Measurements from ENCODE around the gene KCNAB1. TPM values are rescaled to one million over a fixed set of nuclear protein-coding genes. Genes with fewer than 3 reads are reported as not detected.

KCNAB1 gene
- total and polyA plus RNA-seq, 4 experiments from 2014 or later, result 0.40 to 0.58 TPM; not detected in 2

DNA sequence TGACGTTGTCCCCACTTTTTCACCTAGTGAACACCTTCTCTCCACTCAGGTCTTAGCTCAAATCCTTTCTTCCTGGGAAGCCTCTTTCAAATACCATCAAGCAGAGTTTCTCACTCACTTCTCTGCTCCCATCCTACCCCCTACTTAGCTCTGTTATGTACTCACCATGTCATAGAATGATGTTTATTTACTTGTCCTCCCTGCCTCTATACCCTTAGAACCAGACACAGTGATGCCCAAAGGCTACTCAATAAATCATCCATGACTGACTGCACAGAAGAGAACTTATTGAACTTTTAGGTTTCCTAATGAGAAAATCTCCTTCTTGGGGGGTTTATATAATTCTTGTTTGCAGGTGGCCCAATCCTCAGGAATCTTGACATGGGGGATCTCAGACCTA is 280.4 kb downstream of the KCNAB1 start:
- intact Hi-C loops (cut with micrococcal nuclease), result no loop called here
- H3K4me1 Mint-ChIP-seq, result no peaks in the 10 kb centered on the region
- H3K4me1 ChIP-seq (ENCODE audit: insufficient read depth, low read length), result no peaks in the 10 kb centered on the region
- H3K36me3 Mint-ChIP-seq, result no peaks in the 10 kb centered on the region
- H3K4me3 ChIP-seq (ENCODE audit: low read length in 2 of 2), result no peak overlapping the region
- H3K27ac ChIP-seq (ENCODE audit: low read depth, low read length), result no peak overlapping the region
- peaks cover 5 to 8% of the 10 kb centered on the region in 2 donors for H3K27me3 Mint-ChIP-seq
- H3K36me3 ChIP-seq (ENCODE audit: insufficient read depth, low read length), result no peaks in the 10 kb centered on the region
- H3K9me3 Mint-ChIP-seq, result no peaks in the 10 kb centered on the region
- no peak overlapping the region for H3K4me3 Mint-ChIP-seq
- H3K27me3 ChIP-seq (ENCODE audit: insufficient read depth, low read length), result no peaks in the 10 kb centered on the region
- H3K9me3 ChIP-seq (ENCODE audit: control insufficient read depth in 1 of 2, low read length in 2 of 2), result no peaks in the 10 kb centered on the region
- no peak for DNase-seq
- ChIA-PET CTCF (ENCODE audit: partially characterized antibody) (no interaction called here), POLR2A (ENCODE audit: partially characterized antibody) (no interaction called here)
- no peak overlapping the region for H3K27ac Mint-ChIP-seq

DNA sequence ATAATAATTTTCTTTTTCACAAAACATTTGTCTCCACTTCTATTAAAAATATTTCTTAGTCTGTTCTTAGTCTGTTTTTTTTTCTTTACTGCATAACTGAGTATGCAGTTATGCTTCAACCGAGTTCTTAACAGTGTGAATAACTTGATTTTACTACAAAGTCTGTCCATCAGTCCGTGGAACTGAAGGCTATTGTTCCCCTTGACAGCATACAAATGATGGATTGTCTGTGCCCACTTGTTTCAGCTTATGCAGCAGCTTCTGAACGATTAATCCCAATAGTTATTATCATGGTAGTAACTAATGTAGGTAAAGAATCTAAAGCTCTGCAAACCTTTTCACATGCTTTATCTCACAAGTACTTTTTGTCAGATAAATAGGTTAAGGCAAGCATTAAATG is 283.8 kb downstream of the KCNAB1 start:
- no peak for DNase-seq
- Histone ChIP-seq H3K4me1 (ENCODE audit: insufficient read depth, low read length) (no peaks in the 10 kb centered on the region), H3K9me3 (ENCODE audit: control insufficient read depth in 1 of 2, low read length in 2 of 2) (no peaks in the 10 kb centered on the region), H3K27me3 (ENCODE audit: insufficient read depth, low read length) (no peaks in the 10 kb centered on the region), H3K4me3 (ENCODE audit: low read length in 2 of 2) (no peak overlapping the region), H3K27ac (ENCODE audit: low read depth, low read length) (no peak overlapping the region), H3K36me3 (ENCODE audit: insufficient read depth, low read length) (no peaks in the 10 kb centered on the region)
- Mint-ChIP-seq H3K36me3 (no peaks in the 10 kb centered on the region), H3K4me1 (no peaks in the 10 kb centered on the region), H3K9me3 (no peaks in the 10 kb centered on the region), H3K4me3 (no peak overlapping the region), H3K27ac (no peak overlapping the region), H3K27me3 (peaks cover 0 to 9% of the 10 kb centered on the region in 2 donors)
- CTCF ChIA-PET (ENCODE audit: partially characterized antibody), result no interaction called here
- intact Hi-C loops (cut with micrococcal nuclease), result no loop called here
- POLR2A ChIA-PET (ENCODE audit: partially characterized antibody), result no interaction called here

- Histone ChIP-seq H3K9me3 (ENCODE audit: control insufficient read depth in 1 of 2, low read length in 2 of 2) (no peaks in the 10 kb centered on the region), H3K36me3 (ENCODE audit: insufficient read depth, low read length) (no peaks in the 10 kb centered on the region), H3K27me3 (ENCODE audit: insufficient read depth, low read length) (no peaks in the 10 kb centered on the region), H3K4me1 (ENCODE audit: insufficient read depth, low read length) (no peaks in the 10 kb centered on the region), H3K27ac (ENCODE audit: low read depth, low read length) (no peak overlapping the region), H3K4me3 (ENCODE audit: low read length in 2 of 2) (no peak overlapping the region)
- Mint-ChIP-seq H3K4me1 (no peaks in the 10 kb centered on the region), H3K4me3 (no peak overlapping the region), H3K36me3 (no peaks in the 10 kb centered on the region), H3K27me3 (peaks cover 0 to 4% of the 10 kb centered on the region in 2 donors), H3K27ac (no peak overlapping the region), H3K9me3 (no peaks in the 10 kb centered on the region)
- intact Hi-C loops (cut with micrococcal nuclease), result no loop called here
- POLR2A ChIA-PET (ENCODE audit: partially characterized antibody), result no interaction called here
- no peak for DNase-seq
- CTCF ChIA-PET (ENCODE audit: partially characterized antibody), result no interaction called here
Measured at GRCh38 chr3:156406393-156406792, 286.0 kb downstream of the KCNAB1 start.

DNA sequence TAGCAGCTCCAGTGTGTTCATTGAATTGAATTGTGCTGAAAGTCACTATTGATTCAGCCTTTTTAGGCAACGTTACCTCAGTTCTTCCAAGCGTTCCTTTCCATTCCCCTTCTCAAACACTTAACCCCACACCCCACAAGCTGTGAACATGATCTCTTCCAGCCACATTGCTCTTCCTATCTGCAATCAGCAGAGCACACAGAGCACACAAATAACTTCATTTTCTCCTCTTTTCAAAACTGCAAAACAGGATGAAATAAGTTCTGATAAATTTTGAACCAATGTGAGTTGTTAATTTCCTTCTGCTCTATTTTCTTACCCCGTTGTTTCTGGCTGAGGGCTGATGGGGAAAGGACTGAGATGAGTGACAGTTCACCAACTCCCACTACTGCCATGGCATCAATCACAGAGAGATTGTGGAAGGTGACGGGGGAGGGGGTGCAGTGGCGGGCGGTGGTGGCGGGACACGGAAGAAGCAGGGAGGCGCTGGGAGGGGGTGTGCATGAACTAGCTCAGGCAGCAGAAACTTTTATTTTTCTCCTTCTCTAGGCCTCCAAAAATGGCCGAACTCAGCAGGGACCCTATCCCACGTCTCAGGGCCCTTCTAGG is 287.3 kb downstream of the KCNAB1 start:
- Histone ChIP-seq H3K27me3 (ENCODE audit: insufficient read depth, low read length) (no peaks in the 10 kb centered on the region), H3K4me3 (ENCODE audit: low read length in 2 of 2) (no peak overlapping the region), H3K27ac (ENCODE audit: low read depth, low read length) (no peak overlapping the region), H3K4me1 (ENCODE audit: insufficient read depth, low read length) (no peaks in the 10 kb centered on the region), H3K9me3 (ENCODE audit: control insufficient read depth in 1 of 2, low read length in 2 of 2) (no peaks in the 10 kb centered on the region), H3K36me3 (ENCODE audit: insufficient read depth, low read length) (no peaks in the 10 kb centered on the region)
- Mint-ChIP-seq H3K27ac (no peak overlapping the region), H3K36me3 (no peaks in the 10 kb centered on the region), H3K4me1 (no peaks in the 10 kb centered on the region), H3K27me3 (peaks cover 3 to 5% of the 10 kb centered on the region in 2 donors), H3K4me3 (no peak overlapping the region), H3K9me3 (no peaks in the 10 kb centered on the region)
- POLR2A ChIA-PET (ENCODE audit: partially characterized antibody), result no interaction called here
- DNase-seq, result no peak
- CTCF ChIA-PET (ENCODE audit: partially characterized antibody), result interaction anchor here (1.3 kb wide), 1 partner anchor 25 kb away, joined by 3 read pairs; no protein-coding TSS in a partner anchor
- intact Hi-C loops (cut with micrococcal nuclease), result no loop called here

GRCh38 chr3:156409694-156410093 is 289.3 kb downstream of the KCNAB1 start:
- H3K9me3 Mint-ChIP-seq, result no peaks in the 10 kb centered on the region
- intact Hi-C loops (cut with micrococcal nuclease), result no loop called here
- H3K27me3 ChIP-seq (ENCODE audit: insufficient read depth, low read length), result no peaks in the 10 kb centered on the region
- no peaks in the 10 kb centered on the region for H3K9me3 ChIP-seq (ENCODE audit: control insufficient read depth in 1 of 2, low read length in 2 of 2)
- H3K4me3 ChIP-seq (ENCODE audit: low read length in 2 of 2), result no peak overlapping the region
- no peaks in the 10 kb centered on the region for H3K36me3 Mint-ChIP-seq
- no peak overlapping the region for H3K27ac Mint-ChIP-seq
- no peaks in the 10 kb centered on the region for H3K36me3 ChIP-seq (ENCODE audit: insufficient read depth, low read length)
- no peak for DNase-seq
- no peak overlapping the region for H3K27ac ChIP-seq (ENCODE audit: low read depth, low read length)
- no peak overlapping the region for H3K4me3 Mint-ChIP-seq
- H3K27me3 Mint-ChIP-seq, result peaks cover 3 to 5% of the 10 kb centered on the region in 2 donors
- POLR2A ChIA-PET (ENCODE audit: partially characterized antibody), result no interaction called here
- H3K4me1 Mint-ChIP-seq, result no peaks in the 10 kb centered on the region
- CTCF ChIA-PET (ENCODE audit: partially characterized antibody), result no interaction called here
- H3K4me1 ChIP-seq (ENCODE audit: insufficient read depth, low read length), result no peaks in the 10 kb centered on the region

DNA sequence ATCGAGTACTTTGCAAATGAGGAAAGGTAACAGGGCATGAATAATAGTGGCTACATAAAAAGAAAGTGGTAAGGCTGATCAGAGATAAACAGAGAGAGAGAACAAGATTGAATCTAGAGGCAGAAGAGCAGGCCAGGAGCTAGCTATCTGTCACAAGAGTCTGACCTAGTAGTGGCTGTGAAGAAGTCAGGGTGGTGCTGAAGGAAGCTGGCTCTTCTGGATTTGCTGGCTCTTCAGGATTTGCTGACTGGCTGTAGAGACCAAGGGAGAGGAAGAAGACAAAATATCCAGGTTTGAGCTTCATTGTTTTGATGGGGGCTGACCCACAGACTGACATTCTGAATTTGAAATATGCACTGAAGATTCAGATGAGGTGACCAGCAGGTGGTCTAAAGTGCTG is 292.2 kb downstream of the KCNAB1 start:
- Mint-ChIP-seq H3K4me1 (no peaks in the 10 kb centered on the region), H3K9me3 (no peaks in the 10 kb centered on the region), H3K36me3 (no peaks in the 10 kb centered on the region), H3K27ac (no peak overlapping the region), H3K4me3 (no peak overlapping the region), H3K27me3 (peaks cover 6% of the 10 kb centered on the region in 2 donors)
- H3K27me3 ChIP-seq (ENCODE audit: insufficient read depth, low read length), result no peaks in the 10 kb centered on the region
- no peaks in the 10 kb centered on the region for H3K9me3 ChIP-seq (ENCODE audit: control insufficient read depth in 1 of 2, low read length in 2 of 2)
- intact Hi-C loops (cut with micrococcal nuclease), result no loop called here
- no peak overlapping the region for H3K27ac ChIP-seq (ENCODE audit: low read depth, low read length)
- ChIA-PET CTCF (ENCODE audit: partially characterized antibody) (interaction anchor here (1.3 kb wide), 1 partner anchor 97 kb away, joined by 3 read pairs; no protein-coding TSS in a partner anchor), POLR2A (ENCODE audit: partially characterized antibody) (no interaction called here)
- DNase-seq, result no peak
- H3K4me1 ChIP-seq (ENCODE audit: insufficient read depth, low read length), result no peaks in the 10 kb centered on the region
- H3K36me3 ChIP-seq (ENCODE audit: insufficient read depth, low read length), result no peaks in the 10 kb centered on the region
- no peak overlapping the region for H3K4me3 ChIP-seq (ENCODE audit: low read length in 2 of 2)

DNA sequence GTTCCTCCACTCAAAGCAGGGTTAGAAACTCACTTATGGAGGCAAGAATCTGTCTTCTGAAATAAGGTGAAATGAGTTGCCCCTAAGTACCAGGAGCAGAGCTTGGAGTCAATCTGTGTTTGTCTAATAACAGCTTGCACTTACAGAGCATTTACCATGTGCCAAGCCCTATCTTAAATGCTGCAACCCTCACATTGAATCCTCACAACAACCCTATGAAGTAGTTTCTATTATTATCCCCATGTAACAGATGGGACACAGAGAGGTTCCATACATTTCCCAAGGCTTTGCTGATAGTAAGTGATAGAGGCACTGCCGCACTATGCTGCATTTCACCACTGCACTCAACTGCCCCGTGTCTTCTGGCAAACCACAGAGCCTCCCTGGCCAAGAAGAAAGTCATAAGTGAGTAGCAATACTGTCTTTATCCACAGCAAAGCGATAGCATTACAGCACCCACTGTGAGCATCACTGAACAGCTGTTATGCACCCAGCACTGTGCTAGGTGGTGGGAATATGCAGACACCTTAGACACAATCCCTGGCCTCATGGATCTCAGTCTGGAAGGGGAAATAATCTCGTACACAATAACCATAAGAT is 293.0 kb downstream of the KCNAB1 start:
- H3K4me3 ChIP-seq (ENCODE audit: low read length in 2 of 2), result no peak overlapping the region
- Mint-ChIP-seq H3K4me1 (no peaks in the 10 kb centered on the region), H3K4me3 (no peak overlapping the region), H3K36me3 (no peaks in the 10 kb centered on the region), H3K9me3 (no peaks in the 10 kb centered on the region), H3K27ac (no peak overlapping the region), H3K27me3 (peaks cover 6 to 7% of the 10 kb centered on the region in 2 donors)
- H3K36me3 ChIP-seq (ENCODE audit: insufficient read depth, low read length), result no peaks in the 10 kb centered on the region
- no peak overlapping the region for H3K27ac ChIP-seq (ENCODE audit: low read depth, low read length)
- H3K9me3 ChIP-seq (ENCODE audit: control insufficient read depth in 1 of 2, low read length in 2 of 2), result no peaks in the 10 kb centered on the region
- ChIA-PET CTCF (ENCODE audit: partially characterized antibody) (interaction anchor here (1.3 kb wide), 1 partner anchor 96 kb away, joined by 3 read pairs; no protein-coding TSS in a partner anchor), POLR2A (ENCODE audit: partially characterized antibody) (no interaction called here)
- H3K4me1 ChIP-seq (ENCODE audit: insufficient read depth, low read length), result no peaks in the 10 kb centered on the region
- intact Hi-C loops (cut with micrococcal nuclease), result no loop called here
- no peak for DNase-seq
- H3K27me3 ChIP-seq (ENCODE audit: insufficient read depth, low read length), result no peaks in the 10 kb centered on the region

Measured in CD4-positive, alpha-beta memory T cell (primary cell).